GM19328 (cell line): ENCODE results near the gene HBS1L.

Experiments
- ATAC-seq: cut with Tn5 transposase; IDR thresholded peaks from one replicate; pipeline ENCODE4 v1.9.1; 2021; ENCODE audit warnings: mild to moderate bottlenecking, moderate library complexity; ENCODE audit not compliant: unreplicated experiment

The HBS1L gene

DNA sequence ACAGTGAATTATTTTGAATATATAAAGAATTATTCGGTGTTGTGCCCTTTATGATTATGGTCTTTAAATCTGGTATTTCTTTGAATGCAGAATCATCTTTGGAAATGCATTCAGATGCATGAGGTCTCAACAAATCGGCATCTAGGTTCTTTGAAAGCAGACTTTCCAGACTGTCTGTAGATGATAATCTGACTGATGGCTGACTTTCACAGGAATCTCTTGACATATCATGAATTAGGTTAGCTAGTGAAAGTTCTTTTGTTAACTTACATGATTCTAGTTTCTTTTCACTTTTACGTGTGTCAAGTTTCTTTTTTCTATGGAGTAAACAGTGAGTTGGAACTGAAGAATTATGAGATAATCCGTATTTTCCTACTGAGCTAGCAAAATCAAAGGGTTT, 17.1 kb downstream of the HBS1L start:
- ATAC-seq = no peak

DNA sequence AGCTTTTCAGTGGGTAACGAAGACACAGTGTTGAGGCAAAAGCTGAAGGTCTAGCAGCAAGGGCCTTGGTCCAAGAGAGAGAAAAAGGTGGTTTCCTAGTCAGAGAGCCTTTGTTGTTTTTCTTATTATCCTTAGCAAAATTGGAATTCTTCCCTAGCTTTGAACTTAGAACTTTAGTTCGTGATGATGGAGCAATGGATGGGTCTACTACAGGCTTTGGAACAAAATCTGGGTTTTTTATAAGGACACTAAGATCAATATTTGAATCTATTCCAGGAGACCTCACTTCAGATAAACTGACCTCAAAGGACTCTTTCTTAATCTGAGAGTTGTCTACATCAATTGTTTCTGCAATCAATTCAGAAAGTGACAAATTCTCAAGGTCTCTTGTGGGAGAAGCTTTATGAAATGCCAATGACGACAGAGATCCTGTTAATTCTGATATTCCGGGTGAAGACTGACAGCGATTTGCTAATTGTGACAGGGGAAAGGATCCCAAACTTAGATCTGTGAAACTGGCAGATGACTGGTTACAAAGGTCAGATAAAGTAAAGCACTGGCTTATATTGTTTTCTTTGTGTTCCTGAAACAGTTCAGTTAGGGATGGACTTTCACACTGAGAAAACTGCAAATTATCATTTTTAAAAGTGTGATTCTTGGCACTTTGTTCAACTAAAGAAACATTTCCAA, 17.7 kb downstream of the HBS1L start:
- ATAC-seq = no peak

DNA sequence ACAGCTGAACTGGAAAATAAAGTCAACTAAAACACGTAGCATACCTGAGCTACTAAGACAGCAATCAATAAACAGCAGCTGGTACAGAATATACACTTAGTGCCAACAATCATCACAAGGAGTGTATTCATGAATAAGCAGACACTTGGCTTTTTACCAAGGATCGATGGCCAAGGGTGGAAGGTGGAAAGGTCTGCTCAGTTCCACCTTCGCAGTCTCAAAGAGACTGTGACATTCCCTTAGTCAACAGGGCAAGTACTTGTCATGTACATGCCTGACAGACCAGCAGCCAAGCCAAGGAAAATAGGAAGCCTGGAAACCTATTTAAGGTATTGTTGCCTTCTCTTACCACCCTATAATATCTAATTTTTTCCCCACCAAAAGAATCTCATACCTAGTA, 21.4 kb downstream of the HBS1L start:
- no peak for ATAC-seq

DNA sequence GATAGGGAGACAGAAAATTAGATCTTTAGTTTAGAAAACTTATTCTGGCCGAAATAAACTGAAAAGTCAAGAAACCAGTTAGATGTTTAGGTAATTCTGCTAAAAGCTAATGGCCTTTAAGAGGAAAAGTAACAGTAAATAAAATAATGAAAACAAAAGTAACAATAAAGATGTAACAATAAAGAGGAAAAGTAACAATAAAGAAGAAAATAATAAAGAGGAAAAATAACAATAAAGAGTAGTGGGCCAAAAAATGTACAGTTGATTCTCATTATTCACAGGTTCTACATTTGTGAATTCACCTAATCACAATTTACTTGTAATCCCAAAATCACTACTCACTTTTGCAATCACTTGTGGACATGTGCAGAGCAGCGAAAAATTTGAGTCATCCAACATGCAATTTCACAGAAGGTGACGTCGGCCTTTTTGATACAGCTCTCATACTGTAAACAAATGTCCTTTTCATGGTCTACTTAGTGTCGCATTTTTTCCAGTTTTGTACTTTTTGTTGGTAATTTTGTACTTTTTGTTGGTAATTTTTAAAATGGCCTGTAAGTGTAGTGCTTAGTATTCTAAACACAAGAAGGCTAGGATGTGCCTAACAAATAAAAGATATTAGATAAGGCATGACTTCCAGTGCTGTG, 24.0 kb downstream of the HBS1L start:
- ATAC-seq = no peak

DNA sequence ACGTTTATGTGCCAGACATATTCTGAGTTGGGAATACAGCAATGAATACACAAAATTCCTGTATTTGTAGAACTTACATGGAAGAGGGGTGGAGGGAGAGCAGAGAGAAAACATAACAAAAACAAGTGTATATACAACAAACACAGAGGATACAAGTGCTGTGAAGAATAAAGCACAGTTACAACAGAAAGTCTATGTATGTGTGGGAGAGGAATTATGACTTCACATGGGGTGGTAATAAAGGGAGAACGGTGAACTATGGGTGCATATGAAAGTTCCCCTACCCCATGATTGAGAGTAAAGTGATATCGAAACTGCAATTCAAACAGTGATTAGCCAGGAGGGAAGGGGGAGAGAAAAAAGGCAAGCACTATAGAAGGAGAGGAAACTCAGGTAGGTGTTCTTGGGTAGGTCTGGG, 24.6 kb downstream of the HBS1L start:
- peak; percentile 96 for ATAC-seq

DNA sequence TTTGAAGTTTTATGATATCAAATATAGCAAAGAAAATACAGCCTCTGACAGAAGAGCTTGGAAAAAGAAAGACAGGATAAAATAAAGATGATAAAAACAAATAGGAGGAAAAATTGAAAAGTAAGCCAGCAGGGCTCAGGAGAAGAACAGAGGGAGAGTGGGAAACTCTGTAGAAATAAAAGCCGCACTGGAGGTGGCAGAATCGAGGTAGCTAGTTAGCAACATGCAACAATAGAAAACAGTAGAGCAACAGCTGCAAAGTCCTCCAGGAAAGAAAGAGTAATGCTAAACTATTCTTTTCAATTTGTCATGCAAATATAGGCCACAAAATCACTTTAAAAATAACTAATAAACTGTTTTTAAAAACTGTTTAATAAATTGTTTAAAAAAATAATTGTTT, 28.8 kb downstream of the HBS1L start:
- ATAC-seq = no peak

DNA sequence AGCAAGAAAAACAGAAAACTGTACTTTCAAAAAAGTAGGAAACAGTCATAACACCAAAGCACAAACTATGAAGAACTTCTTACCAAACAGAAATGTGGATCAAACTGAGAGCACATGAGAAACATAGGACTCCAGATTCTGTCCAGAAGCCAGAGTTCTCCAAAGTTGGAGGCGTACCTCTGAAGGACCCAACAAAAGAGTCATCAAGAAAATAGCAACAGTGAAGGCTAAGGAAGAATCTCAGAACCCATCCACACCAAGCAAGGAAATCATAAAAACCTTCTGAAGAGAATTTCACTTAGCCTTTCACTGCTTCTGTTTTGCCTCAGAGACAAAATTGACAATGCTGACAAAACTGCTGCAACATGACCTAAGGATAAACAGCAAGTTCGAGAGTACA, 29.4 kb downstream of the HBS1L start:
- no peak for ATAC-seq

DNA sequence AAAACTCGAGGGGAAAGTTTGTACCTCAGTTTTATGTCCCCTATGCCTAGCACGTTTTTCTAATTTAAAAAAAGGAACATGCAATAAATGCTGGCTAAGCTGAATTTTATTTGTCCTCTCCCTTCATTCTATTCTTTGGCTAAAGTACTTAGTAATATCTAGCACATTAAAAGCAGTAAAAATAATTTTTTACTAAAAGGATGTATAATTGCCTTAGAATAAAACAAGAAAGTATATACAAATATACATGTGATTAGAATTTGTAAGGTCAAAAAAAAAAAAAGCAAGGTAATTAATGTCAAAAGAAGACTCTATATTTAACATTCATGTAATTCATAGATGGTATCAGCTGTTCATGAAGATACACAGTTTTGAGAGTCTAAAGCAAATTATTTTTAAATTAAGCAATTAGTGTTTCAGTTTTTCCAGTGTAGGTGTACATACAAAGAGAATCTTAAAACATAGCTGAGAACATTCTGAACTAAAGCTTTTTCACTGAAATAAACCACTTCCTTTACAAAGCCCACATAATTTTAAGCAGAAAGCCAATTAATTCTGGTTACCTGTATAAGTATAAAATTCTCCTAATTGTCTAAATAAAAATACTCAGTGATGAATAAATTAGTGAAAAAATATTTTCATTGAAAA, 32.4 kb downstream of the HBS1L start:
- no peak for ATAC-seq

DNA sequence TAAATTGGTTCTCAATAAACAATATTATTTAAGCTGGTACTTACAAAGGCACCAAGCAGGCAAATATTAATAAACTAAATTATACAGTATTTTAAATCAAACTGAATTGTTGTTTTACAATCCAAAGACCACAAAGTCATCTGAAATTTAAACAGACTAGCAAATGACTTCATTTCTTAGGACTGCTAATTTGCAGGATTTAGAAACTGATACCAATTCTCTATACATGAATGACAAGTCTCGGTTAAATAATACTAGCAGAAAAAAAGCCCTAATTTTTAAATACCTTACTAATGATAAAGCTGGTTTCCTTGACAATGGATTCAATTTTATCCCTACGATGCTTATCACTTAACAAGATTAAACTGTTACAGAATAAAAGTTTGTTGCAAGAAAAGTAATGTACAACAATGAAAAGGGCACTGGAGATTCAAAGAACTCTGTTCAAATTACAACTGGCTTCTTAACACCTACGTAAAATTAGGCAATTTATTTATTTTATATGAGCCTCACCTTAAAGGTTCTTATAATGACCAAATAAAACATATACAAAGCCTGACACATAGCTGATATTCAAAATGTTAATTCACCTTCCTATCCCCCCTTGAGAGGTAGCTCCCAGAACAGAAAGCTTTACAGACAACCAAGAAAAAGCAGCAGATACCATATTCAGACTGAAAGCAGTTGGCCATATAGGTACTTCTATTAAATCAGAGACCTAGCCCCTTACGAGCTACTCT, 33.1 kb downstream of the HBS1L start:
- no peak for ATAC-seq

DNA sequence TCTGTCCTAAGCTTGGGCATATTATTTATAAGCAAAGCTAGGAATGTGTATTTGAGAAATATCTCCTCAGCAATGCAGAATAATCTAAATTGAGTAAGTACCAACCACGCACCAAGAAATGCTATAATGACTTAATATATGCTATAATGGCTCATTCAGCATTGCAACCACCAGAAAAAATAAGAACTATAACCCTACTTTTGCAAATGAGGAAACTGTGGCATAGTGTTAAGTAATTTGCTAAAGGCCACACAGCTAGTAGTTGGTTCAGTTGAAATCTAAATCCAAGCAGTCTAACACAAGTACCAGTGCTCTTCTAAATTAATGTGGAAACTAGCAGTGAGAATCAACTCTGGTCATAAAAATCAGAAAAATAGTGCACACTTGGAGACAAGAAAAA, 35.7 kb downstream of the HBS1L start:
- ATAC-seq = no peak

DNA sequence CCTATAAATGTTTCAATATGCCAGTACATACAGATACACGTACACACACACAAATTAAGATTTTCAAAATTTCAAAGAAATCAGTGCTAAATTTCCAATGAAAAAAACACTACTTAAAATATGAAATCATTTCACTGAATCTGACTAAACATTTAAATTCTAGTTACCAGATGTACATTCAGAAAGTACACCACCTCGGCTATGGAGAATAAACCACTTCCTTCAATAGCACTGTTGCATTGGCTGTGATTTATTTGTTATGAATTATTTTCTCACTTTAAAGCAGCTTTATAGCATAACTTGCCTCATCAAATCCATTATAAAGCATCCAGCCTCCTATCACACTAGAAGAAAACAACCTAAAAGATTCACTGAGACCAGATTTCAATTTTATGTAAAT, 36.6 kb downstream of the HBS1L start:
- no peak for ATAC-seq

DNA sequence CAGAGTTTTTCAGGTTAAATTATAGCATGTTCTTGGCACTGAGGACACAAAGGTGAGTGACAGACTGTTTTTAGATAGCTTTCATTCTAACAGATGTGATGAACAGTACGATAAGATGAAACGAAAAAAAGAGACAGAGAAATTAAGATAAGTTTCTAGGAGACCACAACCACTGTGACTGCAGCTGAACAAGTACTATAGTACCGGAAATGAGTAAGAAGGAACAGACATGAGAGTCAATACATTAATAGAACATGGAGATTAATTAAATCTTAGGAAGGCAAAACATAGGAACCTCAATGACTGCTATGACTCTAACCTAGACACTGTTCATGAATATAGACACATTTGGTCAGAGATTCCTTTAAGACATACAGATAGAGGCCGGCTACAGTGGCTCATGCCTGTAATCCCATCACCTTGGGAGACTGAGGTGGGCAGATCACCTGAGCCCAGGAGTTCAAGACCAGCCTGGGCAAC, 40.2 kb downstream of the HBS1L start:
- ATAC-seq = peak; percentile 82

DNA sequence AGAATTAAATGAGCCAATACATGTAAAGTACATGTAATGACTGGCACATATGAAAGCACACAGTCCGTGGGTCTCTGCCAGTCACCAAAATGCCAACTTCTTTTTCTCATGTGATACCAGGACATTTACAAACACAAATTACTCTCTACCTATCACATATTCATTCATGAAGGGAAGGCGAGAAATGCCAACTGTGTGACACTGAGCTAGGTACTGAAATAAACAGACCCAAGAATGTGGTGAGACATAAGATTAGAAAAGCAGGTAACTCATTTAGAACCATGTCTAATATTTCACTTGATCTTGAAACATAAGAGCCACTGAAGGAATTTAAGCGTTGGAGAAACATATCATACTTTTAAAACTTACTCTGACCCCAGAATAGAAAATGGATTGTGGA, 41.4 kb downstream of the HBS1L start:
- no peak for ATAC-seq

DNA sequence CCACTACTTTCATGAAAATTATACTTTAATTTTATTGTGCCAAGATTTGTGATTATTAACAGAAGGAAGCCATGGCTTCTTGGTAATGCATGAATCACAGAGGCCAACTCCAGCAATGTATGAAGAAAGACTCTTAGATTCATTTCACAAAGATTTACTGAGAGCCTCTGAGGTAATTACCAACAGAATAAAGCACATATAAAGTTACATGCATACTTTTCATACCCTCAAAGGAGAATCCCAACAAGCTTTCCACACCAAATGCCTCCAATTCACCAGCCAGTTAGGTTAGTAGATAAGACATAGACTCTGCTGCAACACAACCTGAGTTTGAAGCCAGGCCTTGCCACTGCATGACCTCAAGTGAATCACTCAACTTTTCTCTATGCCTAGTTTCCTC, 41.9 kb downstream of the HBS1L start:
- ATAC-seq = no peak

DNA sequence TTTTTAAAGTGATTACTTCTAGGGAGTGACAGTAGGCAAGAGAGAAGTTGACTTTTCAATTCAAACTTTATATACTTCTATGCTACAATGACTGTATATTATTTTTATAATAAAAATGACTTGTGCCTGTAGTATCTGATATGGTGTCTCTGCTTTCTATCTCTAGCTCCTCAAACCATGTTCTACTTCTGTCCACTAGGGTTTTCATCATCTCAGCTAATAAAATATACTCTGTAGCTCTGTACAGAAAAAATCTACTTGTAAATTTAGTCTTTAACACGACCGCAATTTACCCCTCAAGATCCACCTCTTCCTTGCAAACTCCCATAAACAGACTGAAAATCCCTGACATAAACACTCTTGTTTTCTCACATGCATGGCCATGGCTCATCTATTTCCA, 42.3 kb downstream of the HBS1L start:
- no peak for ATAC-seq

DNA sequence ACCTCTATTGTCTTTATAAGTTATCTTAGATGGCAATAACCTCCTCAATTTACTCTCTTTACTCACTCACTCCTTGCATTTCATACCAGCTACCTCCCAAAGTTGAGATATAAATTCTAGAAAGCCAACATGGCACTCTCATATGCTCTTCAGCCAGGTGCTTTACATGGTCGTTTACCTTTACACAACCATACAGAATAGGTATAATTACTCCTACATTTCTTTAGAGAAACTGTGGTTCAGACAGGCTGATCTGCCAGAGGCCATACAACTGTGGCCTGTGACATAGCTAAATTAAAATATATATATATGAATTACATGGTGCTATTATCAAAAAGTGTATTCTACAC, 45.7 kb downstream of the HBS1L start:
- ATAC-seq = no peak

DNA sequence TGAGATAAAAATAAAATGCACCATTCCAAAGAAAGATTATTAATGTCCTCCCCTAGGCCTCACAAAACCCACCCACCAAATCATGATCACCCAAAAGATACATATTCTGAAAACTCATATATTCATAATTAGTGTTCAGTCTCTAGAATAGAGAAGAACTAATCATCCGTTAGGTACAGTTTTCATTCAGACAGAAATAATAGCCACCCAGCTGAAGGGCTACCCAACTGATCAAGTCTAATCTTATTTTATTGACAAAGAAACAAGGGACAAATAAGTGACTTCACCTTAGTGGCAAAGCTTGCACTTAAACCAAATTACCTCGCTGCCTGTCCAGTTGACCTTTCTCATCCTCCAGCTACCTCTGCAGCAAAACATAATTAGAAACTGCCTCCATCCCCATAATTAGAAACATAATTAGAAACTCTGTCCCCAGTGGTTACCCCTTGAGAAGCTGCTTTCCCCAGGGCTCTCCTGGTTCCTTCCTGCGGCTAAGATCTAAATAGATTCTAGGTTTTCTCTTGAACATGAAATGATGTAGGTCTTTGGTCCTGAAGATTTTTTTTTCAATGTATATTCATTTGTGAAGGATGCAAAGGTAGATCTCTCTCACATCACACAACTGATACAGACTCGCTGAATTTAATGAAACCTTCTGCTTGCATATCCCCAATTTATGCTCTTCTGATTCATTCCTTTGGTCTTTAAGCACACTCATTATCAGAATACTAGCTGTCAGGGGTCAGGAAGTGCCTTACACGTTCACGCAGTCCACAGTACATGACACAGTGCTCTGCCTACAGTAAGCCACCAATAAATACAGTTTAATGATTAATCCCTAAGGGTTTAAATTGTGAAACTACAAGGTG, 46.3 kb downstream of the HBS1L start:
- peak; percentile 73 for ATAC-seq

DNA sequence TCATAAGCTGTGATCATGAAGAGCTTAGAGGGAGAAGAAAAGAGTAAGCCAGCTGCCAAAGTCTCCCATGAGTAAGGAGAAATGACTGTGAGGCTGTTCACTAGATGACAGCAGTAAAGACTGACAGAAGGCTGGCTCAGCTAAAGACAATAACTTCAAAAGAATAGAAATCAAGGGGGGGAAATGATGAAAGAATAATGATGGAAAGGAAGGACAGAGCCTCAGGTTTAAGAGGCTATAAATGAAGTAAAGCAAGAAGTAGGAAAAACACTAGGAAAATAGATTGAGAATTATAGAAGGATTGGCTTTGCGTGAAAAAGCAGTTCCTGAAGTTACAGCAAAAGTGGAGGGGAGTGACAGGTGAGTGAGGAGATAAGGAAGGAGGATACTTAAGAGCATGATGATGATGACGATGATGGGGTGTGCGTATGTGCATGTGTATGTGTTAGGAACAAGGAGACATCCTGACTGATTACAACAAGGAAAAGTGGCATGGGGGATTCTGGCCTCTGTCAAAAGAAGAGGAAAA, 48.2 kb downstream of the HBS1L start:
- no peak for ATAC-seq

DNA sequence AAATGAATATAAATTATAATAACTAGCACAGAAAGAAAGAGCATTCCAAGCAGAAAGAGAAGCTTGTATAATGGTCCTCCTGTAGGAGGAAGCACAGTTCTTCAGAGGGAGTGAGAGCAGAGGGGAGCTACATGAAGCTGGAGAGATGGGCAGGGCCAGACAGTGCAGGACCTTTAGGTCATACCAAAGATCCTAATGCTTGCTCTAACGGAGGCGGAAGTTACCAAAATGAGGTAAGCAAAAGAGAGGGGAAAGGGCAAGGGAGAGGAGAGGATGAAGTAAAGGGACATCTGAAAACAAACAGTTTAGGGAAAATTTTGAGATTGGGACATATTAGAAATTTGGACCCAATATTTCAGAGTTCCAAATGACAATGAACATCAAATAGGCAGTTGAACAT, 50.2 kb downstream of the HBS1L start:
- ATAC-seq = no peak

DNA sequence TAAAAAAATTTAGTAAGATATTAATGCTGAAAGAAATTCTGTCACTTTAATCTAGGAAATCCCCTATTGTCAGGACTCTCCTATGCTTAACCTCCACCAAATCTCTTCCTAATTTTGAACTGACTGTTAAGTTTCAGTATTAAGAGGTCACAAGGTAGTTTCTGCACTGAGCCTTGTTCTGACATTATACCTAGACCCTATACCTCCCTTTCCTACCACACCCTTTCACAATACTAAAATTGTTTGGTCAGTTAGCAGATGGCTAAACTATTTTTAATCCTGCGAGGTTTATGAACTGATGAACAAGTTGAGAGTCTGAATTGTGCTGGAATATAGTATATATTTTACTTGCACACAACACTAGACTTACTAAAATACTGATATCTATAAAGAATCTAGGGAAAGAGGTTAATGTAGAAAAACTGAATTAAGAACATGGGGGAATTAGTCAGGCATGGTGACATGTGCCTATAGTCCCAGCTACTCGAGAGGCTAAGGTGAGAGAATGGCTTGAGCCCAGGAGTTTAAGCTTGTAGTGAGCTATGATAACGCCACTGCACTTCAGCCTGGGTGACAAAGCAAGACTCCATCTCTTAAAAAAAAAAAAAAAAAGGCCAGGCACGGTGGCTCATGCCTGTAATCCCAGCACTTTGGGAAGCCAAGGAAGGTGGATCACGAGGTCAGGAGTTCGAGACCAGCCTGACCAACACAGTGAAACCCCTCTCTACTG, 51.5 kb downstream of the HBS1L start:
- peak; percentile 95 for ATAC-seq
